GM12878 (cell line): ENCODE data around the gene KLF3. TPM values are rescaled to one million over a fixed set of nuclear protein-coding genes. Genes with fewer than 3 reads are reported as not detected.

Source experiments
- CBX5 ChIP-seq: sonication (generic); IDR thresholded peaks from 2 replicates; pipeline ENCODE4 v1.6.1; 2016; ENCODE audit warnings: low read depth, moderate library complexity, mild to moderate bottlenecking, inconsistent platforms
- EED ChIP-seq: sonication (generic); IDR thresholded peaks from 2 replicates; pipeline ENCODE4 v1.6.1; 2016; ENCODE audit warnings: antibody characterized with exemption, low read depth
- ESRRA ChIP-seq: IDR thresholded peaks from 2 replicates; pipeline ENCODE4 v1.6.1; 2012; ENCODE audit warnings: mild to moderate bottlenecking, low read length, improper control_type of control experiment
- HCFC1 ChIP-seq: fragments of 150-350 bp; IDR thresholded peaks from 2 replicates; pipeline ENCODE4 v1.6.1; 2014; ENCODE audit warnings: low read length
- HDAC2 ChIP-seq: fragments of 200-600 bp; sonication (generic); IDR thresholded peaks from 2 replicates; pipeline ENCODE4 v1.6.1; 2017
- IRF4 ChIP-seq: IDR thresholded peaks from 2 replicates; pipeline ENCODE4 v1.6.1; 2011; ENCODE audit warnings: low read depth, low read length
- KDM1A ChIP-seq: fragments of 200-600 bp; sonication (generic); IDR thresholded peaks from 2 replicates; pipeline ENCODE4 v1.6.1; 2016; ENCODE audit warnings: borderline replicate concordance
- LARP7 ChIP-seq: fragments of 450-650 bp; IDR thresholded peaks from 2 replicates; pipeline ENCODE4 v1.6.1; 2017; ENCODE audit warnings: mild to moderate bottlenecking
- MYC ChIP-seq: IDR thresholded peaks from 2 replicates; pipeline ENCODE4 v1.6.1; 2011; ENCODE audit warnings: mild to moderate bottlenecking, low read length, moderate library complexity, inconsistent platforms; ENCODE audit not compliant: insufficient read depth, insufficient replicate concordance, insufficient read length, severe bottlenecking
- NBN ChIP-seq: fragments of 450-650 bp; IDR thresholded peaks from 2 replicates; pipeline ENCODE4 v1.6.1; 2016
- NFYA ChIP-seq: IDR thresholded peaks from 2 replicates; pipeline ENCODE4 v1.6.1; 2011; ENCODE audit warnings: low read depth, mild to moderate bottlenecking, low read length, improper control_type of control experiment, borderline replicate concordance
- NR2C2 ChIP-seq: IDR thresholded peaks from 2 replicates; pipeline ENCODE4 v1.6.1; 2011; ENCODE audit warnings: borderline replicate concordance, low read depth; ENCODE audit not compliant: control insufficient read depth, insufficient read length
- RBBP5 ChIP-seq: fragments of 200-600 bp; sonication (generic); conservative IDR thresholded peaks from 2 replicates; pipeline ENCODE4 v1.6.1; 2016
- STAT1 ChIP-seq: fragments of 450-650 bp; conservative IDR thresholded peaks from 2 replicates; pipeline ENCODE4 v1.6.1; 2014; ENCODE audit warnings: antibody characterized with exemption, mild to moderate bottlenecking
- STAT3 ChIP-seq: IDR thresholded peaks from 2 replicates; pipeline ENCODE4 v1.6.1; 2011; ENCODE audit warnings: low read depth, low read length, improper control_type of control experiment
- polyA plus RNA-seq, 11 experiments: library from polyadenylated mRNA; depleted of rRNA in 4 of 11; unstranded in 6 of 11; stranded (reverse) in 5 of 11; fragments of >200 nt; fragmentation: Nextera tagmentation in 4 of 11; fragmentation: Illumina TruSeq in 1 of 11; extraction: Ambion mirVana in 4 of 11; extraction: Trizol in 1 of 11; gene quantifications; 1 replicate in 1 of 11; 2 replicates in 10 of 11; pipeline versions ENCODE4 v1.2.1 to v1.2.3, GENCODE V29; 2011 to 2016; ENCODE audit warnings: inconsistent platforms in 2 of 11, missing spikeins in 2 of 11, low read depth in 1 of 11
- total RNA-seq, 4 experiments: library from RNA; depleted of rRNA in 3 of 4; stranded (reverse); fragments of >200 nt in 3 of 4; fragmentation: Illumina TruSeq in 1 of 4; extraction: Trizol in 1 of 4; gene quantifications; 2 replicates each; pipeline versions ENCODE4 v1.2.1 to v1.2.3, GENCODE V29; 2013 to 2021
- TF ChIP-seq, protein P1 (sequence below): fragments of 450-650 bp; IDR thresholded peaks from 2 replicates; pipeline ENCODE4 v1.6.1; 2017; ENCODE audit warnings: mild to moderate bottlenecking, moderate library complexity
- TF ChIP-seq, protein P2 (sequence below): fragments of 150-350 bp; IDR thresholded peaks from 2 replicates; pipeline ENCODE4 v1.6.1; 2016; ENCODE audit warnings: low read depth, low read length
- TF ChIP-seq, protein P3 (sequence below): fragments of 450-650 bp; IDR thresholded peaks from 2 replicates; pipeline ENCODE4 v1.6.1; 2014; ENCODE audit warnings: mild to moderate bottlenecking
- TF ChIP-seq, protein P4 (sequence below): fragments of 450-650 bp; IDR thresholded peaks from 2 replicates; pipeline ENCODE4 v1.6.1; 2016; ENCODE audit warnings: mild to moderate bottlenecking
- TF ChIP-seq, protein P5 (sequence below): fragments of 450-650 bp; IDR thresholded peaks from 2 replicates; pipeline ENCODE4 v1.6.1; 2018; ENCODE audit warnings: borderline replicate concordance, mild to moderate bottlenecking; ENCODE audit not compliant: partially characterized antibody

Gene KLF3
- total and polyA plus RNA-seq, 10 of the 15 experiments (the other 5 are each of a cell fraction or from before 2014, with no cell fraction given): 1.4 to 5.8 (median 2.1) TPM

DNA sequence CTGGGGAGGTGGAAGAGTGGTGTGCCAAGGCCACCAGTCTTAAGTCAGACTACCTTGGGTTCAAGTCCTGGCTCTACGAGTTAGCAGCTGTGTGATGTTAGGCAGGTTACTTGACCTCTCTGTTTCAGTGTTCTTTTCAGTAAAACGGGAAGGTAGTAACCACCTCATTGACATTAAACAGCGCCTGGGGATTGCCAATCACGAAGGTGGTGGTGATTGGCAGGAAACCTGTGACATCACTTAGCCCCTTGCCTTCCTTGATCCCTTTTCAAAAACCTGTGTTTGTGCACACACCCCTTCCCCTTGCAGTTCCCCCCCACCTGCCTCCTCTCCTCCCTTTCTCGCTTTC lies 7.6 kb downstream of the KLF3 start (continued):
- TF ChIP-seq, protein P1, sequence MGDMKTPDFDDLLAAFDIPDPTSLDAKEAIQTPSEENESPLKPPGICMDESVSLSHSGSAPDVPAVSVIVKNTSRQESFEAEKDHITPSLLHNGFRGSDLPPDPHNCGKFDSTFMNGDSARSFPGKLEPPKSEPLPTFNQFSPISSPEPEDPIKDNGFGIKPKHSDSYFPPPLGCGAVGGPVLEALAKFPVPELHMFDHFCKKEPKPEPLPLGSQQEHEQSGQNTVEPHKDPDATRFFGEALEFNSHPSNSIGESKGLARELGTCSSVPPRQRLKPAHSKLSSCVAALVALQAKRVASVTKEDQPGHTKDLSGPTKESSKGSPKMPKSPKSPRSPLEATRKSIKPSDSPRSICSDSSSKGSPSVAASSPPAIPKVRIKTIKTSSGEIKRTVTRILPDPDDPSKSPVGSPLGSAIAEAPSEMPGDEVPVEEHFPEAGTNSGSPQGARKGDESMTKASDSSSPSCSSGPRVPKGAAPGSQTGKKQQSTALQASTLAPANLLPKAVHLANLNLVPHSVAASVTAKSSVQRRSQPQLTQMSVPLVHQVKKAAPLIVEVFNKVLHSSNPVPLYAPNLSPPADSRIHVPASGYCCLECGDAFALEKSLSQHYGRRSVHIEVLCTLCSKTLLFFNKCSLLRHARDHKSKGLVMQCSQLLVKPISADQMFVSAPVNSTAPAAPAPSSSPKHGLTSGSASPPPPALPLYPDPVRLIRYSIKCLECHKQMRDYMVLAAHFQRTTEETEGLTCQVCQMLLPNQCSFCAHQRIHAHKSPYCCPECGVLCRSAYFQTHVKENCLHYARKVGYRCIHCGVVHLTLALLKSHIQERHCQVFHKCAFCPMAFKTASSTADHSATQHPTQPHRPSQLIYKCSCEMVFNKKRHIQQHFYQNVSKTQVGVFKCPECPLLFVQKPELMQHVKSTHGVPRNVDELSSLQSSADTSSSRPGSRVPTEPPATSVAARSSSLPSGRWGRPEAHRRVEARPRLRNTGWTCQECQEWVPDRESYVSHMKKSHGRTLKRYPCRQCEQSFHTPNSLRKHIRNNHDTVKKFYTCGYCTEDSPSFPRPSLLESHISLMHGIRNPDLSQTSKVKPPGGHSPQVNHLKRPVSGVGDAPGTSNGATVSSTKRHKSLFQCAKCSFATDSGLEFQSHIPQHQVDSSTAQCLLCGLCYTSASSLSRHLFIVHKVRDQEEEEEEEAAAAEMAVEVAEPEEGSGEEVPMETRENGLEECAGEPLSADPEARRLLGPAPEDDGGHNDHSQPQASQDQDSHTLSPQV: no peak
- TF ChIP-seq, protein P2, sequence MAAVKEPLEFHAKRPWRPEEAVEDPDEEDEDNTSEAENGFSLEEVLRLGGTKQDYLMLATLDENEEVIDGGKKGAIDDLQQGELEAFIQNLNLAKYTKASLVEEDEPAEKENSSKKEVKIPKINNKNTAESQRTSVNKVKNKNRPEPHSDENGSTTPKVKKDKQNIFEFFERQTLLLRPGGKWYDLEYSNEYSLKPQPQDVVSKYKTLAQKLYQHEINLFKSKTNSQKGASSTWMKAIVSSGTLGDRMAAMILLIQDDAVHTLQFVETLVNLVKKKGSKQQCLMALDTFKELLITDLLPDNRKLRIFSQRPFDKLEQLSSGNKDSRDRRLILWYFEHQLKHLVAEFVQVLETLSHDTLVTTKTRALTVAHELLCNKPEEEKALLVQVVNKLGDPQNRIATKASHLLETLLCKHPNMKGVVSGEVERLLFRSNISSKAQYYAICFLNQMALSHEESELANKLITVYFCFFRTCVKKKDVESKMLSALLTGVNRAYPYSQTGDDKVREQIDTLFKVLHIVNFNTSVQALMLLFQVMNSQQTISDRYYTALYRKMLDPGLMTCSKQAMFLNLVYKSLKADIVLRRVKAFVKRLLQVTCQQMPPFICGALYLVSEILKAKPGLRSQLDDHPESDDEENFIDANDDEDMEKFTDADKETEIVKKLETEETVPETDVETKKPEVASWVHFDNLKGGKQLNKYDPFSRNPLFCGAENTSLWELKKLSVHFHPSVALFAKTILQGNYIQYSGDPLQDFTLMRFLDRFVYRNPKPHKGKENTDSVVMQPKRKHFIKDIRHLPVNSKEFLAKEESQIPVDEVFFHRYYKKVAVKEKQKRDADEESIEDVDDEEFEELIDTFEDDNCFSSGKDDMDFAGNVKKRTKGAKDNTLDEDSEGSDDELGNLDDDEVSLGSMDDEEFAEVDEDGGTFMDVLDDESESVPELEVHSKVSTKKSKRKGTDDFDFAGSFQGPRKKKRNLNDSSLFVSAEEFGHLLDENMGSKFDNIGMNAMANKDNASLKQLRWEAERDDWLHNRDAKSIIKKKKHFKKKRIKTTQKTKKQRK: no peak
- TF ChIP-seq KDM1A (0 out of 2 replicates have a peak, but pooled peaks have one; percentile 67), ESRRA (no peak), LARP7 (no peak), HCFC1 (no peak), STAT1 (no peak), RBBP5 (no peak), MYC (no peak), NFYA (no peak), NBN (no peak), NR2C2 (no peak), STAT3 (no peak), HDAC2 (0 out of 2 replicates have a peak, but pooled peaks have one; percentile 21), CBX5 (no peak), EED (no peak), IRF4 (0 out of 2 replicates have a peak, but pooled peaks have one; percentile 34)
- TF ChIP-seq, protein P3, sequence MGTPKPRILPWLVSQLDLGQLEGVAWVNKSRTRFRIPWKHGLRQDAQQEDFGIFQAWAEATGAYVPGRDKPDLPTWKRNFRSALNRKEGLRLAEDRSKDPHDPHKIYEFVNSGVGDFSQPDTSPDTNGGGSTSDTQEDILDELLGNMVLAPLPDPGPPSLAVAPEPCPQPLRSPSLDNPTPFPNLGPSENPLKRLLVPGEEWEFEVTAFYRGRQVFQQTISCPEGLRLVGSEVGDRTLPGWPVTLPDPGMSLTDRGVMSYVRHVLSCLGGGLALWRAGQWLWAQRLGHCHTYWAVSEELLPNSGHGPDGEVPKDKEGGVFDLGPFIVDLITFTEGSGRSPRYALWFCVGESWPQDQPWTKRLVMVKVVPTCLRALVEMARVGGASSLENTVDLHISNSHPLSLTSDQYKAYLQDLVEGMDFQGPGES: no peak
- TF ChIP-seq, protein P4, sequence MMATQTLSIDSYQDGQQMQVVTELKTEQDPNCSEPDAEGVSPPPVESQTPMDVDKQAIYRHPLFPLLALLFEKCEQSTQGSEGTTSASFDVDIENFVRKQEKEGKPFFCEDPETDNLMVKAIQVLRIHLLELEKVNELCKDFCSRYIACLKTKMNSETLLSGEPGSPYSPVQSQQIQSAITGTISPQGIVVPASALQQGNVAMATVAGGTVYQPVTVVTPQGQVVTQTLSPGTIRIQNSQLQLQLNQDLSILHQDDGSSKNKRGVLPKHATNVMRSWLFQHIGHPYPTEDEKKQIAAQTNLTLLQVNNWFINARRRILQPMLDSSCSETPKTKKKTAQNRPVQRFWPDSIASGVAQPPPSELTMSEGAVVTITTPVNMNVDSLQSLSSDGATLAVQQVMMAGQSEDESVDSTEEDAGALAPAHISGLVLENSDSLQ: peak; percentile 35; the same call in 1 of the 2 replicates
- TF ChIP-seq, protein P5, sequence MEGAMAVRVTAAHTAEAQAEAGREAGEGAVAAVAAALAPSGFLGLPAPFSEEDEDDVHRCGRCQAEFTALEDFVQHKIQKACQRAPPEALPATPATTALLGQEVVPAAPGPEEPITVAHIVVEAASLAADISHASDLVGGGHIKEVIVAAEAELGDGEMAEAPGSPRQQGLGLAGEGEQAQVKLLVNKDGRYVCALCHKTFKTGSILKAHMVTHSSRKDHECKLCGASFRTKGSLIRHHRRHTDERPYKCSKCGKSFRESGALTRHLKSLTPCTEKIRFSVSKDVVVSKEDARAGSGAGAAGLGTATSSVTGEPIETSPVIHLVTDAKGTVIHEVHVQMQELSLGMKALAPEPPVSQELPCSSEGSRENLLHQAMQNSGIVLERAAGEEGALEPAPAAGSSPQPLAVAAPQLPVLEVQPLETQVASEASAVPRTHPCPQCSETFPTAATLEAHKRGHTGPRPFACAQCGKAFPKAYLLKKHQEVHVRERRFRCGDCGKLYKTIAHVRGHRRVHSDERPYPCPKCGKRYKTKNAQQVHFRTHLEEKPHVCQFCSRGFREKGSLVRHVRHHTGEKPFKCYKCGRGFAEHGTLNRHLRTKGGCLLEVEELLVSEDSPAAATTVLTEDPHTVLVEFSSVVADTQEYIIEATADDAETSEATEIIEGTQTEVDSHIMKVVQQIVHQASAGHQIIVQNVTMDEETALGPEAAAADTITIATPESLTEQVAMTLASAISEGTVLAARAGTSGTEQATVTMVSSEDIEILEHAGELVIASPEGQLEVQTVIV: no peak
